Ishikawa (cell line): ENCODE data around the gene SNORC.

ENCODE experiments used
- CEBPB ChIP-seq: IDR thresholded peaks from 2 replicates; pipeline ENCODE4 v1.6.1; 2012
- EGR1 ChIP-seq: IDR thresholded peaks from 2 replicates; pipeline ENCODE4 v1.6.1; 2012
- EP300 ChIP-seq: IDR thresholded peaks from 2 replicates; pipeline ENCODE4 v1.6.1; 2012; ENCODE audit warnings: borderline replicate concordance
- FOXM1 ChIP-seq: IDR thresholded peaks from 2 replicates; pipeline ENCODE4 v1.6.1; 2012; ENCODE audit warnings: low read depth, borderline replicate concordance
- NFIC ChIP-seq: IDR thresholded peaks from 2 replicates; pipeline ENCODE4 v1.6.1; 2012
- TAF1 ChIP-seq: IDR thresholded peaks from 2 replicates; pipeline ENCODE4 v1.6.1; 2012; ENCODE audit warnings: low read depth, mild to moderate bottlenecking
- TCF12 ChIP-seq: IDR thresholded peaks from 2 replicates; pipeline ENCODE4 v1.6.1; 2012; ENCODE audit warnings: low read depth
- ZBTB7A ChIP-seq: IDR thresholded peaks from 2 replicates; pipeline ENCODE4 v1.6.1; 2012; ENCODE audit warnings: low read depth
- TF ChIP-seq, protein P1 (sequence below): IDR thresholded peaks from 2 replicates; pipeline ENCODE4 v1.6.1; 2012; ENCODE audit warnings: low read depth, mild to moderate bottlenecking
- TF ChIP-seq, protein P2 (sequence below): IDR thresholded peaks from 2 replicates; pipeline ENCODE4 v1.6.1; 2012
- TF ChIP-seq, protein P3 (sequence below): IDR thresholded peaks from 2 replicates; pipeline ENCODE4 v1.6.1; 2012

DNA sequence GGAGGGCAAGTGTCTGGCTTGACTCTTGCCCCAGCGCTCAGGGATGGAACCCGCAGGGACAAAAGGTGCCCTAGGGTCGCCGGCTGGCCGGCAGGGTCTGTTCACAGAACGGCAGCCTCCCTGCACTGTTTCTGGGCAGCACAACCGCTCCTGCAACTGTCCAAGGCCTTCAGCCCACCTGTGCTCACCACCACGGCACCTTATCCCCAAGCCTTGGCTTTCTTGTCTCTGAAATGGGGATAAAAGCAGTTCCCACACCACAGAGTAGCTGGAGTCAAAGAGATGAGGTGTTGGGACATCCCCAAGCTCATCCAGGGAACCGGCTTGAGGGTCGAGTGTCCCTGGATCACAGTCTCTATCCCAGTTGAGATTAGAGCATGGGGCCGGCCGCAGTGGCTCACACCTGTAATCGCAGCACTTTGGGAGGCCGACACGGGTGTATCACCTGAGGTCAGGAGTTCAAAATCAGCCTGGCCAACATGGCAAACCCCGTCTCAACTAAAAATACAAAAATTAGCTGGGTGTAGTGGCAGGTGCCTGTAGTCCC, 4.7 kb downstream of the SNORC start:
- TF ChIP-seq TCF12, result no peak
- TF ChIP-seq TAF1, result no peak
- TF ChIP-seq ZBTB7A, result no peak
- TF ChIP-seq NFIC, result no peak
- TF ChIP-seq CEBPB, result no peak
- no peak for TF ChIP-seq EP300
- TF ChIP-seq, protein P1, sequence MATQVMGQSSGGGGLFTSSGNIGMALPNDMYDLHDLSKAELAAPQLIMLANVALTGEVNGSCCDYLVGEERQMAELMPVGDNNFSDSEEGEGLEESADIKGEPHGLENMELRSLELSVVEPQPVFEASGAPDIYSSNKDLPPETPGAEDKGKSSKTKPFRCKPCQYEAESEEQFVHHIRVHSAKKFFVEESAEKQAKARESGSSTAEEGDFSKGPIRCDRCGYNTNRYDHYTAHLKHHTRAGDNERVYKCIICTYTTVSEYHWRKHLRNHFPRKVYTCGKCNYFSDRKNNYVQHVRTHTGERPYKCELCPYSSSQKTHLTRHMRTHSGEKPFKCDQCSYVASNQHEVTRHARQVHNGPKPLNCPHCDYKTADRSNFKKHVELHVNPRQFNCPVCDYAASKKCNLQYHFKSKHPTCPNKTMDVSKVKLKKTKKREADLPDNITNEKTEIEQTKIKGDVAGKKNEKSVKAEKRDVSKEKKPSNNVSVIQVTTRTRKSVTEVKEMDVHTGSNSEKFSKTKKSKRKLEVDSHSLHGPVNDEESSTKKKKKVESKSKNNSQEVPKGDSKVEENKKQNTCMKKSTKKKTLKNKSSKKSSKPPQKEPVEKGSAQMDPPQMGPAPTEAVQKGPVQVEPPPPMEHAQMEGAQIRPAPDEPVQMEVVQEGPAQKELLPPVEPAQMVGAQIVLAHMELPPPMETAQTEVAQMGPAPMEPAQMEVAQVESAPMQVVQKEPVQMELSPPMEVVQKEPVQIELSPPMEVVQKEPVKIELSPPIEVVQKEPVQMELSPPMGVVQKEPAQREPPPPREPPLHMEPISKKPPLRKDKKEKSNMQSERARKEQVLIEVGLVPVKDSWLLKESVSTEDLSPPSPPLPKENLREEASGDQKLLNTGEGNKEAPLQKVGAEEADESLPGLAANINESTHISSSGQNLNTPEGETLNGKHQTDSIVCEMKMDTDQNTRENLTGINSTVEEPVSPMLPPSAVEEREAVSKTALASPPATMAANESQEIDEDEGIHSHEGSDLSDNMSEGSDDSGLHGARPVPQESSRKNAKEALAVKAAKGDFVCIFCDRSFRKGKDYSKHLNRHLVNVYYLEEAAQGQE, result no peak
- no peak for TF ChIP-seq EGR1
- TF ChIP-seq, protein P2, sequence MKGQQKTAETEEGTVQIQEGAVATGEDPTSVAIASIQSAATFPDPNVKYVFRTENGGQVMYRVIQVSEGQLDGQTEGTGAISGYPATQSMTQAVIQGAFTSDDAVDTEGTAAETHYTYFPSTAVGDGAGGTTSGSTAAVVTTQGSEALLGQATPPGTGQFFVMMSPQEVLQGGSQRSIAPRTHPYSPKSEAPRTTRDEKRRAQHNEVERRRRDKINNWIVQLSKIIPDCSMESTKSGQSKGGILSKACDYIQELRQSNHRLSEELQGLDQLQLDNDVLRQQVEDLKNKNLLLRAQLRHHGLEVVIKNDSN, result no peak
- TF ChIP-seq, protein P3, sequence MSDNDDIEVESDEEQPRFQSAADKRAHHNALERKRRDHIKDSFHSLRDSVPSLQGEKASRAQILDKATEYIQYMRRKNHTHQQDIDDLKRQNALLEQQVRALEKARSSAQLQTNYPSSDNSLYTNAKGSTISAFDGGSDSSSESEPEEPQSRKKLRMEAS, result no peak
- TF ChIP-seq FOXM1, result no peak
